MM.1S (cell line): Measurements from ENCODE around the gene SYNDIG1.

ENCODE experiments used
- DNase-seq: peaks from one replicate; pipeline ENCODE4 v3.0.0-alpha.2; 2015
- H2AFZ ChIP-seq: fragments of 300-600 bp; sonication (generic); 2 replicates; pipeline ENCODE4 v1.6.0; 2016; ENCODE audit warnings: antibody characterized with exemption, low read length
- H3F3A ChIP-seq: fragments of 300-600 bp; sonication (generic); 2 replicates; pipeline ENCODE4 v1.6.1; 2016; ENCODE audit warnings: mild to moderate bottlenecking, antibody characterized with exemption, low read length, moderate library complexity, mixed read lengths; ENCODE audit not compliant: insufficient read depth
- H3K27ac ChIP-seq: fragments of 300-600 bp; sonication (generic); 2 replicates; pipeline ENCODE4 v1.5.1; 2016; ENCODE audit warnings: mild to moderate bottlenecking, low read length
- H3K27me3 ChIP-seq: fragments of 300-600 bp; sonication (generic); replicated peaks from 2 replicates; pipeline ENCODE4 v1.6.0; 2016; ENCODE audit warnings: low read length; ENCODE audit not compliant: insufficient read depth
- H3K36me3 ChIP-seq: fragments of 300-600 bp; sonication (generic); replicated peaks from 2 replicates; pipeline ENCODE4 v1.6.1; 2016; ENCODE audit warnings: mild to moderate bottlenecking, low read length, mixed read lengths; ENCODE audit not compliant: insufficient read depth
- H3K4me1 ChIP-seq: fragments of 300-600 bp; sonication (generic); 2 replicates; pipeline ENCODE4 v1.6.1; 2016; ENCODE audit warnings: low read length, mixed read lengths
- H3K4me2 ChIP-seq: fragments of 300-600 bp; sonication (generic); 2 replicates; pipeline ENCODE4 v1.6.0; 2016; ENCODE audit warnings: low read depth, low read length
- H3K4me3 ChIP-seq: fragments of 300-600 bp; sonication (generic); 2 replicates; pipeline ENCODE4 v1.5.1; 2016; ENCODE audit warnings: low read length, mixed read lengths
- H3K79me2 ChIP-seq: fragments of 300-600 bp; sonication (generic); 2 replicates; pipeline ENCODE4 v1.6.1; 2016; ENCODE audit warnings: mixed run types, low read length, mixed read lengths
- H3K9ac ChIP-seq: fragments of 300-600 bp; sonication (generic); 2 replicates; pipeline ENCODE4 v1.6.1; 2016; ENCODE audit warnings: low read length, mixed read lengths
- H3K9me2 ChIP-seq: fragments of 300-600 bp; sonication (generic); replicated peaks from 2 replicates; pipeline ENCODE4 v1.6.1; 2016; ENCODE audit warnings: mild to moderate bottlenecking, low read length, mixed read lengths; ENCODE audit not compliant: insufficient read depth
- H3K9me3 ChIP-seq: fragments of 300-600 bp; sonication (generic); replicated peaks from 2 replicates; pipeline ENCODE4 v1.6.1; 2016; ENCODE audit warnings: mild to moderate bottlenecking, low read length, mixed read lengths; ENCODE audit not compliant: insufficient read depth
- H4K20me1 ChIP-seq: fragments of 300-600 bp; sonication (generic); 2 replicates; pipeline ENCODE4 v1.6.1; 2016; ENCODE audit warnings: mild to moderate bottlenecking, low read length, moderate library complexity, mixed read lengths; ENCODE audit not compliant: insufficient read depth
- CTCF ChIP-seq: fragments of 300-600 bp; sonication (generic); IDR thresholded peaks from 2 replicates; pipeline ENCODE4 v1.5.1; 2016; ENCODE audit warnings: antibody characterized with exemption, low read length, mixed read lengths
- EZH2 ChIP-seq: fragments of 300-600 bp; sonication (generic); optimal IDR thresholded peaks from 2 replicates; pipeline ENCODE3; 2017; ENCODE audit warnings: low read depth, mild to moderate bottlenecking, antibody characterized with exemption, low read length, mixed read lengths
- EZH2phosphoT487 ChIP-seq: fragments of 300-600 bp; sonication (generic); IDR thresholded peaks from 2 replicates; pipeline ENCODE4 v1.6.1; 2018; ENCODE audit warnings: antibody characterized with exemption, low read length

SYNDIG1 gene

GRCh38 chr20:24634855-24635254 lies 165.4 kb downstream of the SYNDIG1 start:
- Histone ChIP-seq H3K27me3 (no peaks in the 10 kb centered on the region), H4K20me1 (no peaks in the 10 kb centered on the region), H3K79me2 (no peaks in the 10 kb centered on the region), H2AFZ (no peak overlapping the region), H3K27ac (no peak overlapping the region), H3K4me1 (no peaks in the 10 kb centered on the region), H3K9me3 (no peaks in the 10 kb centered on the region), H3K4me3 (no peak overlapping the region), H3K36me3 (no peaks in the 10 kb centered on the region), H3F3A (no peaks in the 10 kb centered on the region), H3K9me2 (no peaks in the 10 kb centered on the region), H3K4me2 (no peak overlapping the region), H3K9ac (no peak overlapping the region)
- DNase-seq, result no peak
- TF ChIP-seq CTCF, result no peak
- no peak for TF ChIP-seq EZH2phosphoT487
- TF ChIP-seq EZH2, result no peak

GRCh38 chr20:24636626-24637025 lies 167.2 kb downstream of the SYNDIG1 start:
- no peak overlapping the region for H3K27ac ChIP-seq
- H3K9me3 ChIP-seq, result no peaks in the 10 kb centered on the region
- no peak overlapping the region for H2AFZ ChIP-seq
- no peaks in the 10 kb centered on the region for H3F3A ChIP-seq
- no peaks in the 10 kb centered on the region for H3K9me2 ChIP-seq
- H3K4me2 ChIP-seq, result no peak overlapping the region
- no peaks in the 10 kb centered on the region for H3K36me3 ChIP-seq
- no peak overlapping the region for H3K9ac ChIP-seq
- no peaks in the 10 kb centered on the region for H3K79me2 ChIP-seq
- TF ChIP-seq EZH2 (no peak), CTCF (no peak), EZH2phosphoT487 (no peak)
- no peaks in the 10 kb centered on the region for H3K4me1 ChIP-seq
- no peak overlapping the region for H3K4me3 ChIP-seq
- H3K27me3 ChIP-seq, result no peaks in the 10 kb centered on the region
- no peaks in the 10 kb centered on the region for H4K20me1 ChIP-seq
- DNase-seq, result no peak

GRCh38 chr20:24637087-24637486 lies 167.7 kb downstream of the SYNDIG1 start:
- Histone ChIP-seq H3K9me3 (no peaks in the 10 kb centered on the region), H2AFZ (no peak overlapping the region), H4K20me1 (no peaks in the 10 kb centered on the region), H3K79me2 (no peaks in the 10 kb centered on the region), H3K9me2 (no peaks in the 10 kb centered on the region), H3K4me2 (no peak overlapping the region), H3K4me3 (no peak overlapping the region), H3F3A (no peaks in the 10 kb centered on the region), H3K9ac (no peak overlapping the region), H3K36me3 (no peaks in the 10 kb centered on the region), H3K4me1 (no peaks in the 10 kb centered on the region), H3K27me3 (no peaks in the 10 kb centered on the region), H3K27ac (no peak overlapping the region)
- TF ChIP-seq EZH2, result no peak
- TF ChIP-seq CTCF, result no peak
- no peak for TF ChIP-seq EZH2phosphoT487
- DNase-seq, result no peak

- Histone ChIP-seq H3K36me3 (no peaks in the 10 kb centered on the region), H3F3A (no peaks in the 10 kb centered on the region), H3K9me2 (no peaks in the 10 kb centered on the region), H3K4me2 (no peak overlapping the region), H3K9me3 (no peaks in the 10 kb centered on the region), H3K27me3 (no peaks in the 10 kb centered on the region), H3K9ac (no peak overlapping the region), H3K79me2 (no peaks in the 10 kb centered on the region), H4K20me1 (no peaks in the 10 kb centered on the region), H3K4me3 (no peak overlapping the region), H2AFZ (no peak overlapping the region), H3K27ac (no peak overlapping the region), H3K4me1 (no peaks in the 10 kb centered on the region)
- DNase-seq, result no peak
- no peak for TF ChIP-seq EZH2
- TF ChIP-seq EZH2phosphoT487, result no peak
- TF ChIP-seq CTCF, result no peak
Measured at GRCh38 chr20:24637941-24638340, 168.5 kb downstream of the SYNDIG1 start.
